ENCODE data around the gene KIAA0513. TPM values are rescaled to one million over a fixed set of nuclear protein-coding genes. Genes with fewer than 3 reads are reported as not detected.

Gene KIAA0513
- total and polyA plus RNA-seq, 11 donors, result 4.5 to 14.0 (median 9.1) TPM

DNA sequence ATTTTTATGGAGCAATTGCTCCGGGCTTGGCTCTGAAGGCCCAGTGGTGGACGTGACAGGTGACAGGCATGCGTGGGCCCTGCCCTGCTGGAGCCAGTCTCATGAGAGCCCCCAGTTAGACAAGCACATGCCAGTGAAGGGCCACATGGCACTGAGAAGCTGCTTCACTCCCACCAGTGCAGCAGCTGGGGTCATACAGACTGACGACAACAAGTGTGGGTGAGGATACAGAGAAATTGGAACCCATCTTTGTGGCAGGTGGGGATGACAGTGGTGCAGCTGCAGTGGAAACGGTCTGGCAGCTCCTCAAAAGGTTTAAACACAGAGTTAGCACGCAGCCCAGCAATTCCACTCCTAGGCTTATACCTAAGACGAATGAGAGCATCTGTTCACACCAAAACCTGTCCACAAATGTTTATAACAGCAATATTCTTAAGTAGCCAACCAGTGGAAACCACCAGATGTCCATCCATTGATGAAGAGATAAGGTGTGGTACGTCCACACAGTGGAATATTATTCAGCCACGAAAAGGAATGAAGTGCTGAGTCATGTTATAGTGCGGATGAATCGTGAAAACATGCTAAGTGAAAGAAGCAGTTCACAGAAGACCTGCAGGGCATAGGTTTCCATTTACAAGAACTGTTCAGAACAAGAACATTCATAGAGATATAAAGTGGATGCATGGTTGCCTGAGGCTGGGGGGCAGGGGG is 97.2 kb downstream of the KIAA0513 start:
- 88 to 90% (median 89%) methylated on average over 10 to 11 of the region's 11 CpGs for WGBS, 4 donors
- ATAC-seq, result no peak
- H3K4me1 ChIP-seq, result peaks cover 0 to 46% (median 30%) of the 10 kb centered on the region in 12 donors

DNA sequence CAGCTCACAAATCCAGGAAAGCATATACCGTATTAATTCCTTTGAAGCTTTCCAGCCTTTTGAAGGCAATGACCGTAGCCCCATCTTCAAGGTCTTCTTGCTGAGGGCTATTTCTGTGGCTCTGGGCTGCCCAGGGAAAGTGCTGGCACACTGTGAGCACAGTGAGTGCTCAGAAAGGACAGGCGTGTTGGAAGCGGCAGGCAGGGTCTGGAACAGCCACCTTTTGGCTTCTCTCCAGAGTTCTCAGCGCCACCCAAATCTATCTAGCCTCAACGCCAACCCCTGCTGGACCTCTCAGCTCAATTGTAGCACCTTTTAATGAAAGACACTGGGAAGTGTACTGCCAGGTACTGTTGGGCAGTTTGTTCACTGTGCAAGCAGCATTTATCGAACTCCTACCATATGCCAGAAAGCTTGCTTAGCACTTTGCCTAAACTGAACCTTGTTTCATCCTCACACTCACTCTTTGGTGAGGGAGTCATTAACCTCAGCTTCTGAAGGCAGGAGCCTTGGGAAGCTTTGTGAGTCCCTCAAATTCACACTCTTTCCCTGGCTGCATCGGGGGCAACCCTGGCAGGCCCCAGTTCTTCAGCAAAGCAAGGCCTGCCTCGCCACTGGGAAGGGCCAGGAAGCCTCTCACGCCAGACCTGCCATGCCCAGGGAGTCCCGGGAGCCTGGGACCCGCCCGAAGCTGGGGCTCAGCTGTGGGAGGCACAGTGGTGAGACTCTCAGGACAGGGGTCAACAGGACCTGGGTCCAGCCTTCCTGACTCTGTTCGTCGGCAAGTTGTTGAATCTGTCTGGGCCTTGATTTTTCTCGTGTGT is 98.2 kb downstream of the KIAA0513 start:
- peak in 4 of 5 donors; percentile 64 to 84 (median 77) for DNase-seq
- Histone ChIP-seq H3K4me1 (peaks cover 0 to 56% (median 38%) of the 10 kb centered on the region in 12 donors), H3K27me3 (no peaks in the 10 kb centered on the region), H3K9me3 (no peaks in the 10 kb centered on the region), H3K36me3 (no peaks in the 10 kb centered on the region), H3K4me3 (no peak overlapping the region), H3K27ac (peak overlapping the region in 10 of 12 donors; percentile 12 to 84 (median 70))
- ATAC-seq, result peak; percentile 77 to 89 (median 83)
- TF ChIP-seq POLR2A (IDR thresholded peaks at IDR 0.05) (no peak), CTCF (IDR thresholded peaks at IDR 0.05) (no peak)
- intact Hi-C loops (cut with DNase I), result loop anchor here in 5 of 10 donors (5.0 to 10.0 kb wide), 5 partner anchors 42 to 429 kb away; no protein-coding TSS in a partner anchor
- WGBS, 4 donors, result 62 to 80% (median 75%) methylated on average over 9 to 16 of the region's 16 CpGs

More for the DNA sequence above, 97.2 kb downstream of the KIAA0513 start:
- Histone ChIP-seq H3K27ac (peak overlapping the region; percentile 60 to 89 (median 76)), H3K9me3 (no peaks in the 10 kb centered on the region), H3K36me3 (no peaks in the 10 kb centered on the region), H3K4me3 (peak overlapping the region in 1 of 12 donors; percentile 16), H3K27me3 (no peaks in the 10 kb centered on the region)
- intact Hi-C loops (cut with DNase I), result loop anchor here in 7 of 10 donors (5.0 to 10.0 kb wide), 6 partner anchors 43 to 430 kb away; no protein-coding TSS in a partner anchor
- DNase-seq, result no peak
- TF ChIP-seq POLR2A (IDR thresholded peaks at IDR 0.05) (no peak), CTCF (IDR thresholded peaks at IDR 0.05) (no peak)

- H3K9me3 ChIP-seq, result no peaks in the 10 kb centered on the region
- ATAC-seq (no peak), DNase-seq (no peak)
- WGBS, 4 donors, result 72 to 82% (median 79%) methylated on average over 12 of the region's 12 CpGs
- intact Hi-C loops (cut with DNase I), result loop anchor here in 5 of 10 donors (5.0 to 10.0 kb wide), 5 partner anchors 41 to 428 kb away; no protein-coding TSS in a partner anchor
- H3K27ac ChIP-seq, result peak overlapping the region in 8 of 12 donors; percentile 18 to 84 (median 73)
- peaks cover 0 to 62% (median 42%) of the 10 kb centered on the region in 12 donors for H3K4me1 ChIP-seq
- no peak for TF ChIP-seq POLR2A (IDR thresholded peaks at IDR 0.05)
- TF ChIP-seq CTCF (IDR thresholded peaks at IDR 0.05), result no peak
- no peaks in the 10 kb centered on the region for H3K36me3 ChIP-seq
- no peaks in the 10 kb centered on the region for H3K27me3 ChIP-seq
- no peak overlapping the region for H3K4me3 ChIP-seq
These were observed 98.8 kb downstream of the KIAA0513 start for GRCh38 chr16:85126394-85126704.

Data from heart left ventricle (tissue), 16 donors.